Activated T-cell treated with anti-CD3 and anti-CD28 coated beads, Interleukin-2, amount 50 U/mL, for 4 hours (primary cell): ENCODE measurements around the gene POMT2. TPM values are rescaled to one million over a fixed set of nuclear protein-coding genes. Genes with fewer than 3 reads are reported as not detected.
"Not testable (repeated sequence)": the region's sequence is repeated elsewhere in the genome, so short reads cannot be mapped to it uniquely, and the experiment has no call there.

Experiments
- ATAC-seq, 2 donors: fragments of 200-7000 bp; cut with Tn5 transposase; one replicate each; pipeline ENCODE4 v1.10.0; 2021
- DNase-seq: peaks from one replicate; pipeline ENCODE4 v3.0.0-alpha.2; 2020
- H3K27me3 Mint-ChIP-seq: one replicate; pipeline ENCODE4 v1.8.0; 2021; ENCODE audit warnings: low read depth, mixed read lengths
- H3K36me3 Mint-ChIP-seq: one replicate; pipeline ENCODE4 v1.8.0; 2022; ENCODE audit warnings: mixed read lengths; ENCODE audit not compliant: insufficient read depth
- H3K4me1 Mint-ChIP-seq: one replicate; pipeline ENCODE4 v1.8.0; 2021; ENCODE audit warnings: low read depth, mixed read lengths
- H3K4me3 Mint-ChIP-seq: one replicate; pipeline ENCODE4 v1.8.0; 2021; ENCODE audit warnings: mild to moderate bottlenecking, moderate library complexity, mixed read lengths
- H3K9me3 Mint-ChIP-seq: one replicate; pipeline ENCODE4 v1.8.0; 2021; ENCODE audit warnings: mixed read lengths
- total RNA-seq, 3 donors: library from RNA; stranded (reverse); gene quantifications; one replicate each; pipeline ENCODE4 v1.2.1, GENCODE V29; 2021

POMT2 gene
- total RNA-seq, 3 donors from 2014 or later = 18.0 to 22.2 (median 19.2) TPM

GRCh38 chr14:77301103-77301502, 19.6 kb downstream of the POMT2 start:
- DNase-seq (peak; percentile 35), ATAC-seq (no peak)
- H3K4me3 Mint-ChIP-seq = no peak overlapping the region
- H3K9me3 Mint-ChIP-seq = no peaks in the 10 kb centered on the region
- peaks cover 15% of the 10 kb centered on the region for H3K4me1 Mint-ChIP-seq
- H3K36me3 Mint-ChIP-seq = peaks cover 30% of the 10 kb centered on the region
- H3K27me3 Mint-ChIP-seq = no peaks in the 10 kb centered on the region

DNA sequence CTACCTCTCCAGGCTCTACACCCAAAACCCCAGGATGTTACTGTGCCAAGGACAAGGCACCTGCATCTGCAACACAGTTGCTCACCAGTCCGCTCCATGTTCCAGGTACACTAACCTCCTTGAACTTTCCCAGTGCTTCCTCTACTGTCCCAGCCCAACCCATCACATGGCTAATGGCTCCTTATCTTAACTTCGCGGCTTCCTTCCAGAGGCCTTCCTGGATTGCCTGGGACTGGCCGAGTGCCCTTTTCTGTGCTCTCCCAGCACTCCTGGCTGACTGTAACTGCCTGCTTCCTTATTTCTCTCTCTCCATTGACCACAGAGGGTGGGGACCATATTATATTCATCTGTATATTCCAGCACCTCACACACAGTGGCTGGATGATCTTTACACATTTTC, 20.9 kb downstream of the POMT2 start:
- no peaks in the 10 kb centered on the region for H3K27me3 Mint-ChIP-seq
- no peaks in the 10 kb centered on the region for H3K9me3 Mint-ChIP-seq
- H3K4me1 Mint-ChIP-seq = peaks cover 15% of the 10 kb centered on the region
- H3K36me3 Mint-ChIP-seq = peaks cover 34% of the 10 kb centered on the region
- no peak overlapping the region for H3K4me3 Mint-ChIP-seq
- no peak for ATAC-seq
- no peak for DNase-seq

DNA sequence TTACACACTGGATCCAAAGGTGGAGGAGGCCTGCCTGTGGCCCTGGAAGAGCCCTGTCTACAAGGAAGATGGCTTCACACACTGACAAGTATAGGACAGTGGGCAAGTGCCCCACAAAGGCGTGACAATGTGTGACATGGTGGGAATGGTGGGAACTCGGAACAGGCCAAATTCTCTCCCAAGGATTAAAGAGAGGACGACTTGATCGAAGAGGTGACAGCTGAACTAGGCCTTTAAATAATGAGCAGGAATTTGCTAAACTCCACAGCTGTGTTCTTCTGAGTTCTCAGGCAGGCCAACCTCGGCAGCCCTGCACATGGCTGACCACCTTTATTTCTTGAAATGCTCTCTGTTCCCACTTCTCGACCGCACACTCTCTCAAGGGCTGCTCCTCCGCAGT, 23.8 kb downstream of the POMT2 start:
- Mint-ChIP-seq H3K4me3 (no peak overlapping the region), H3K36me3 (peaks cover 35% of the 10 kb centered on the region), H3K9me3 (no peaks in the 10 kb centered on the region), H3K27me3 (no peaks in the 10 kb centered on the region), H3K4me1 (no peaks in the 10 kb centered on the region)
- DNase-seq (no peak), ATAC-seq (no peak)

DNA sequence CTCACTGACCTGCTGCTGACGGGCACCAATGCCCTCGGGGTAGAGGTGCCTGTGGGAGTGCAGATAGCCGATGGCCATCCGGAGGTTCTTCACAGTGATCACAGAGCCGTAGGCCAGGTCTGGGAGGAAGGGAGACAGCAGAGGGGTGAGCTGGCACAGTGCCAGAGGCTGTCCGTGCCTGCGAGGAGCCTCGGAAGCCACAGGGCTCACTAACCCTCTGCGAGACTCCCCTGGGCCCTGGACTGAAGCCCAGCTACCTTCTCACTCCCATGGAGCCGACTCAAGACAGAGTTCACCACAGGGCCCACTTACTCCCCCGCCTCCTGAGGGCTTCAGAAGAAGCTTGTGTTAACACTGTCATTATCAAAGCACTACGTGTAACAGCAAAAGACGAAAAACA, 24.5 kb downstream of the POMT2 start:
- H3K36me3 Mint-ChIP-seq = peaks cover 35% of the 10 kb centered on the region
- no peak for ATAC-seq

GRCh38 chr14:77290705-77291104, 30.0 kb downstream of the POMT2 start:
- no peak for DNase-seq
- H3K4me1 Mint-ChIP-seq = no peaks in the 10 kb centered on the region
- H3K27me3 Mint-ChIP-seq = no peaks in the 10 kb centered on the region
- H3K36me3 Mint-ChIP-seq = peaks cover 25% of the 10 kb centered on the region
- no peak for ATAC-seq
- no peak overlapping the region for H3K4me3 Mint-ChIP-seq
- no peaks in the 10 kb centered on the region for H3K9me3 Mint-ChIP-seq

More for the DNA sequence above, 24.5 kb downstream of the POMT2 start:
- no peak for DNase-seq
- Mint-ChIP-seq H3K9me3 (no peaks in the 10 kb centered on the region), H3K27me3 (no peaks in the 10 kb centered on the region), H3K4me3 (no peak overlapping the region), H3K4me1 (no peaks in the 10 kb centered on the region)

- no peaks in the 10 kb centered on the region for H3K4me1 Mint-ChIP-seq
Measured at GRCh38 chr14:77286576-77286975, 34.1 kb downstream of the POMT2 start.

GRCh38 chr14:77284466-77284865, 36.2 kb downstream of the POMT2 start:
- no peaks in the 10 kb centered on the region for H3K9me3 Mint-ChIP-seq
- H3K4me3 Mint-ChIP-seq = no peak overlapping the region
- no peaks in the 10 kb centered on the region for H3K4me1 Mint-ChIP-seq
- peaks cover 39% of the 10 kb centered on the region for H3K36me3 Mint-ChIP-seq
- H3K27me3 Mint-ChIP-seq = no peaks in the 10 kb centered on the region
- DNase-seq (no peak), ATAC-seq (no peak)

More at GRCh38 chr14:77286576-77286975, 34.1 kb downstream of the POMT2 start:
- Mint-ChIP-seq H3K4me3 (no peak overlapping the region), H3K27me3 (no peaks in the 10 kb centered on the region), H3K9me3 (no peaks in the 10 kb centered on the region), H3K36me3 (peaks cover 37% of the 10 kb centered on the region)
- DNase-seq (no peak), ATAC-seq (no peak)

DNA sequence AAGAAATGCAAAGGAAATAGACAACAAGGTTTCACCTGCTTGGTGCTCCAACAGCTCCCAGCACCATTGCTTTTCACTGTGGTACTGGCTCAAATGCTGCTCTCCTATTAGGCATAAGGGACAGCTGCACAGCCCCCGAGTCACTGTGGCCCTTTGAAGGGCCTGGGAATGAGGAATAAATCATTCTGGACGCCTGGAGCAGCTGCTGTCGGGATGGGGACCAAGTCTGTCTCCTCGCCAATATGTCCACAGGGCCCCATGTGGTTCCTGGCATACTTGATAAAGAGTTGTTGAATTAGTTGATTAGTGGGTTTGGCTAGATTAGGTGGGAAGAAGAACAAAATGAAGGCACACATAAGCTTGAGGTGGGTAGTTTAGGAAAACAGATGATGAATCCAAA, 36.6 kb downstream of the POMT2 start:
- no peaks in the 10 kb centered on the region for H3K9me3 Mint-ChIP-seq
- no peaks in the 10 kb centered on the region for H3K27me3 Mint-ChIP-seq
- no peak overlapping the region for H3K4me3 Mint-ChIP-seq
- H3K4me1 Mint-ChIP-seq = no peaks in the 10 kb centered on the region
- DNase-seq = no peak
- no peak for ATAC-seq
- peaks cover 43% of the 10 kb centered on the region for H3K36me3 Mint-ChIP-seq

GRCh38 chr14:77281852-77282410, 38.8 kb downstream of the POMT2 start:
- no peak for ATAC-seq
- Mint-ChIP-seq H3K9me3 (no peaks in the 10 kb centered on the region), H3K4me1 (no peaks in the 10 kb centered on the region), H3K27me3 (no peaks in the 10 kb centered on the region), H3K36me3 (peaks cover 43% of the 10 kb centered on the region), H3K4me3 (no peak overlapping the region)
- DNase-seq = no peak

DNA sequence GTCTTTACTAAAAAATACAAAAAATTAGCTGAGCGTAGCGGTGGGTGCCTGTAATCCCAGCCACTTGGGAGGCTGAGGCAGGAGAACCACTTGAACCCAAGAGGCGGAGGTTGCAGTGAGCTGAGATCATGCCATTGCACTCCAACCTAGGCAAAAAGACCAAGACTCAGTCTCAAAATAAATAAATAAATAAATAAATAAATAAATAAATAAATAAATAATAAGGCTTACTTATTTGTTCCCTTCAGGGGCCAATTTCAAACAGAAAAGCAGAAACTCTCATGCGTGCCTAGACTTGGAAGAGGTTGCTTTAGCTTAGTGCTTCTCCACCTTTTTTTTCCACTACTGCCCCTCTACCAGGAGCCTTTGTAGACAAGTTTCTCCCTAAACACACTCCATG, 39.8 kb downstream of the POMT2 start:
- ATAC-seq, DNase-seq, H3K9me3 Mint-ChIP-seq, H3K27me3 Mint-ChIP-seq, H3K4me1 Mint-ChIP-seq, H3K4me3 Mint-ChIP-seq: not testable (repeated sequence)
- peaks cover 35% of the 10 kb centered on the region for H3K36me3 Mint-ChIP-seq

- no peaks in the 10 kb centered on the region for H3K9me3 Mint-ChIP-seq
- no peaks in the 10 kb centered on the region for H3K4me1 Mint-ChIP-seq
- no peaks in the 10 kb centered on the region for H3K27me3 Mint-ChIP-seq
- no peak overlapping the region for H3K4me3 Mint-ChIP-seq
- H3K36me3 Mint-ChIP-seq = peaks cover 25% of the 10 kb centered on the region
- DNase-seq (no peak), ATAC-seq (no peak)
Measured at GRCh38 chr14:77279719-77280118, 41.0 kb downstream of the POMT2 start.

DNA sequence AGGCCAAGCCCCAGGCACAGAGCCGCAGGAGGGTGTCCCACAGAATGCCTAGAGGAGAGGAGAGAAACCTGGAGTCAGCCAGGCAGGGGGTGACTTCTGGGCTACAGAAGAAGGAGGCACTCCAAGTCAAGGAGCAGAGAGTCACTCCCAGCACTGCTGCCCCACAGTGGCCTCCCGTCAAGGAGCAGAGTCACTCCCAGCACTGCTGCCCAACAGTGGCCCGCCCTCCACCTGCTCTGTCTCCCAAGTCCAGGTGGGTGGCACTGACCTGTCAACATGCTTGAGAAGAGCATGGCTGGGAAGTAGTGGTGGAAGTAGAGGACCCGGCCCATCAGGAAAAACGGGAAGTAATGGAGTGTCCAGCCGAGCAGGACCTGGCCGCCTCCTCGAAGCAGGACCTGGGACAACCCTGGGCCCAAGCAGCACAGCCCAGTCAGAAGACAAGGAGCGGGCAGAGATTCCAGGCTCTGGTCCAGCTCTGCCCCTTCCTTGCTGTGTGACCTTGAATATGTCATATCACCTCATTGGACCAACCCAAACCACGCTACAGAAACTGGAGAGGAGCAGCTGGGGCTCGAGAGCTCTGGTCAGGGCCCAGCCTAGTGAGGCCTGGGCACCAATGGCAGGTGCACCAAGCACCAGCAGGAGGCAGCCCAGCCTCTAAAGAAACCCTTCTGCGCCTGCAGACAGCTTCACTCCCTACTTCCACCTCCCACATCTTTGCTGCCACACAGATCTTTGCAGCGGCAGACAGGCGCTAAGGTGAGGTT, 42.0 kb downstream of the POMT2 start:
- ATAC-seq (no peak), DNase-seq (no peak)
- Mint-ChIP-seq H3K9me3 (no peaks in the 10 kb centered on the region), H3K4me3 (no peak overlapping the region), H3K27me3 (no peaks in the 10 kb centered on the region), H3K36me3 (peaks cover 14% of the 10 kb centered on the region), H3K4me1 (no peaks in the 10 kb centered on the region)

DNA sequence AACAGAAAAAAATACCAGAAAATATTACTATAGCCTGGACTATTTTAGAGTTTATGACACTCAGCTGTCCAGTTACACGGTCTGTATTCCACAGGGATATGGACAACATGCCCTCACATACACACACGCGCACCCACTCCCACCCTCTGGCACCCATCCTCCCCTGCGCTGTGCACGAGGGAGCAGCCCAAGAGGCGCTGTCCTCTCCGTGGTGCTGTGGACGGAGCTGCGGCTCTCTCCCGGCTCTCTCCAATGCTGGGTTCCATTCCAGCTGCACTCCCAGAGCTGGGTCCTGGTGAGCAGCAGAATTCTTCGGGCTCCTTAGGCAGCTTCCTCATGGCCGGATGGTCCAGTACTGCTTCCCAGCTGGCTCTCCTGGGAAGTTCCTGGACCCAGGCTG, 43.7 kb downstream of the POMT2 start:
- Mint-ChIP-seq H3K36me3 (peaks cover 10% of the 10 kb centered on the region), H3K9me3 (no peaks in the 10 kb centered on the region), H3K4me3 (no peak overlapping the region), H3K27me3 (peaks cover 8% of the 10 kb centered on the region), H3K4me1 (no peaks in the 10 kb centered on the region)
- DNase-seq (no peak), ATAC-seq (no peak)

DNA sequence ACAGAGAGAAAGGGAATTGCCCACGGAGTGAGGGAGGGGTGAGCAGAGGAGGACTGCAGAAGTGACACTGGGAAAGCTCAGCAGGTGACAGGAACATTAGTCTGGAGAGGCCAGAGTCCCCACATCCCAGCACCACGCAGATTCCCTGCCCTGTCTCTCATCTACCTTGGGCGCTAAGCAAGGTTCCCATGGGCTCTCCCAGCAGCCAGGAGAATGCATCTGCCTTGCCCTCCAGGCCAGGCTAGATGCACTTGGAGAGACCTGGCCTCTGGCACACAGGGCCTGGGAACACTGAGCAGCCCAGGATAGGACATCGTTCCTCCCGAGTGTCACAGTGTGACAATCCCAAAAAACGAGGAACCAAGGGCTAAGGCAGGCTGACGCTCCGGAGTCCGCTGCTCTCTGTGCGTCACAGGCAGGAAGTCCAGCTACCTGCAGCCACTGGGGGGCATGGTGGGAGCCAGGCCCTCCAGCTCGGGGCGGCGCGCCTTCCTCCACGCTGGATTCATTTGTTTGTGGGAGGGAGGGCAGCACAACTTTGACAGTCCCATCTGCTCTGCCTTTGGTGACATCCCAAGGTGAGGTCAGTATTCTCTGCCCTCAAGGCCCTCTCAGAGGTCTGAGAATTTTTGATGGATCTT, 44.3 kb downstream of the POMT2 start:
- no peak overlapping the region for H3K4me3 Mint-ChIP-seq
- peaks cover 10% of the 10 kb centered on the region for H3K36me3 Mint-ChIP-seq
- DNase-seq = no peak
- no peak for ATAC-seq
- H3K4me1 Mint-ChIP-seq = no peaks in the 10 kb centered on the region
- no peaks in the 10 kb centered on the region for H3K9me3 Mint-ChIP-seq
- peaks cover 12% of the 10 kb centered on the region for H3K27me3 Mint-ChIP-seq

GRCh38 chr14:77275601-77276017, 45.1 kb downstream of the POMT2 start:
- no peak for DNase-seq
- peaks cover 10% of the 10 kb centered on the region for H3K36me3 Mint-ChIP-seq
- no peaks in the 10 kb centered on the region for H3K9me3 Mint-ChIP-seq
- no peak for ATAC-seq
- H3K4me3 Mint-ChIP-seq = no peak overlapping the region
- H3K4me1 Mint-ChIP-seq = no peaks in the 10 kb centered on the region
- peaks cover 16% of the 10 kb centered on the region for H3K27me3 Mint-ChIP-seq
